GM12878 (cell line): ENCODE measurements around the gene TIGD2. TPM values are rescaled to one million over a fixed set of nuclear protein-coding genes. Genes with fewer than 3 reads are reported as not detected.

ENCODE experiments used
- ATAC-seq: fragments of 200-7000 bp; cut with Tn5 transposase; 3 replicates; pipeline ENCODE4 v1.9.1; 2020; ENCODE audit warnings: mild to moderate bottlenecking, moderate library complexity
- BruUV-seq: library from RNA; stranded (reverse); fragments of 400-500 nt; replicated peaks from 2 replicates; lab custom pipeline; 2021; lab: Mats Ljungman, UMichigan
- CTCF ChIA-PET: fragments of 300-600 bp; sonication (Branson Sonifier 250); formaldehyde crosslinking; extraction: SDS; loops from one replicate; lab custom pipeline; 2021; ENCODE audit warnings: inconsistent platforms; lab: Yijun Ruan, JAX
- POLR2A ChIA-PET: fragments of 350-600 bp; formaldehyde crosslinking; extraction: SDS; loops from one replicate; lab custom pipeline; 2021; ENCODE audit warnings: inconsistent platforms; lab: Charles Lee
- RAD21 ChIA-PET: fragments of 300-600 bp; sonication (Branson Sonifier 250); formaldehyde crosslinking; loops from one replicate; lab custom pipeline; 2023; ENCODE audit warnings: antibody characterized with exemption; ENCODE audit not compliant: unreplicated experiment; lab: Charles Lee
- SMC1A ChIA-PET: fragments of 300-600 bp; sonication (Branson Sonifier 250); formaldehyde crosslinking; loops from one replicate; lab custom pipeline; 2023; ENCODE audit not compliant: unreplicated experiment, uncharacterized antibody; lab: Charles Lee
- DNase-seq: peaks from one replicate; pipeline ENCODE4 v3.0.0-alpha.2; 2011; ENCODE audit warnings: low read depth, low spot score
- FAIRE-seq: peaks from 3 replicates; lab custom pipeline; 2011; peaks lifted over from hg19 to GRCh38; lab: Jason Lieb, UNC
- H2AFZ ChIP-seq: 2 replicates; pipeline ENCODE4 v1.6.0; 2011; ENCODE audit warnings: low read depth, low read length, control low read depth; ENCODE audit not compliant: control insufficient read depth
- H3K27ac ChIP-seq: 2 replicates; pipeline ENCODE4 v1.5.1; 2011; ENCODE audit warnings: control low read depth; ENCODE audit not compliant: control insufficient read depth, insufficient read depth
- H3K27me3 ChIP-seq, 2 experiments: replicated peaks in 1 of 2; 2 replicates each; pipeline versions ENCODE4 v1.6.0 to v1.6.1; 2011; ENCODE audit warnings: low read length in 1 of 2; ENCODE audit not compliant: control insufficient read depth in 2 of 2, insufficient read depth in 2 of 2
- H3K36me3 ChIP-seq, 2 experiments: 2 replicates each; pipeline ENCODE4 v1.5.1; 2011; ENCODE audit warnings: low read length in 1 of 2; ENCODE audit not compliant: control insufficient read depth in 2 of 2, insufficient read depth in 2 of 2
- H3K4me1 ChIP-seq: 2 replicates; pipeline ENCODE4 v1.6.1; 2011; ENCODE audit warnings: mild to moderate bottlenecking, low read length, moderate library complexity, mixed read lengths; ENCODE audit not compliant: control insufficient read depth, insufficient read depth
- H3K4me2 ChIP-seq: 2 replicates; pipeline ENCODE4 v1.6.0; 2011; ENCODE audit warnings: control low read depth; ENCODE audit not compliant: control insufficient read depth, insufficient read depth
- H3K4me3 ChIP-seq: fragments of 200-600 bp; sonication (generic); 2 replicates; pipeline ENCODE4 v1.5.1; 2016
- H3K79me2 ChIP-seq: 2 replicates; pipeline ENCODE4 v1.6.0; 2011; ENCODE audit warnings: low read length; ENCODE audit not compliant: control insufficient read depth, insufficient read depth
- H3K9ac ChIP-seq: 2 replicates; pipeline ENCODE4 v1.8.0; 2011; ENCODE audit warnings: low read length, control low read depth, mixed read lengths; ENCODE audit not compliant: control insufficient read depth, insufficient read depth
- H3K9me3 ChIP-seq: replicated peaks from 3 replicates; pipeline ENCODE4 v1.5.1; 2011; ENCODE audit warnings: mild to moderate bottlenecking, low read length; ENCODE audit not compliant: control insufficient read depth, insufficient read depth
- H4K20me1 ChIP-seq: 2 replicates; pipeline ENCODE4 v1.6.0; 2011; ENCODE audit not compliant: control insufficient read depth, insufficient read depth
- BMI1 ChIP-seq: fragments of 450-650 bp; IDR thresholded peaks from 2 replicates; pipeline ENCODE4 v1.6.1; 2016; ENCODE audit warnings: mild to moderate bottlenecking, moderate library complexity, borderline replicate concordance
- CBX3 ChIP-seq: fragments of 200-600 bp; sonication (generic); IDR thresholded peaks from 2 replicates; pipeline ENCODE4 v1.6.1; 2016; ENCODE audit warnings: low read depth, borderline replicate concordance
- CEBPB ChIP-seq, 2 experiments: fragments of 150-350 bp in 1 of 2; IDR thresholded peaks; 2 replicates each; pipeline ENCODE4 v1.6.1; 2012 to 2014; ENCODE audit warnings: low read depth in 2 of 2, low read length in 2 of 2, borderline replicate concordance in 1 of 2, inconsistent platforms in 1 of 2
- E4F1 ChIP-seq: fragments of 450-650 bp; IDR thresholded peaks from 2 replicates; pipeline ENCODE4 v1.6.1; 2018; ENCODE audit warnings: borderline replicate concordance, mild to moderate bottlenecking; ENCODE audit not compliant: partially characterized antibody
- HDAC6 ChIP-seq: fragments of 200-600 bp; sonication (generic); IDR thresholded peaks from one replicate; pipeline ENCODE4 v1.8.0; 2017; ENCODE audit warnings: antibody characterized with exemption; ENCODE audit not compliant: unreplicated experiment
- MEF2A ChIP-seq: IDR thresholded peaks from 2 replicates; pipeline ENCODE4 v1.6.1; 2011; ENCODE audit warnings: low read depth, mild to moderate bottlenecking, low read length, moderate library complexity; ENCODE audit not compliant: insufficient read depth
- NFYB ChIP-seq: IDR thresholded peaks from 2 replicates; pipeline ENCODE4 v1.6.1; 2011; ENCODE audit warnings: low read depth, mild to moderate bottlenecking, low read length, improper control_type of control experiment, moderate library complexity; ENCODE audit not compliant: insufficient read depth
- POLR2AphosphoS5 ChIP-seq: IDR thresholded peaks from 2 replicates; pipeline ENCODE4 v1.6.1; 2011; ENCODE audit warnings: mild to moderate bottlenecking, low read length, inconsistent platforms
- RAD51 ChIP-seq: fragments of 450-650 bp; IDR thresholded peaks from 2 replicates; pipeline ENCODE4 v1.6.1; 2016; ENCODE audit warnings: moderate library complexity, mild to moderate bottlenecking, inconsistent platforms
- REST ChIP-seq: IDR thresholded peaks from 2 replicates; pipeline ENCODE4 v1.6.1; 2012; ENCODE audit warnings: mild to moderate bottlenecking, low read depth, low read length
- STAT3 ChIP-seq: IDR thresholded peaks from 2 replicates; pipeline ENCODE4 v1.6.1; 2011; ENCODE audit warnings: low read depth, low read length, improper control_type of control experiment
- TBL1XR1 ChIP-seq: IDR thresholded peaks from 2 replicates; pipeline ENCODE4 v1.6.1; 2012; ENCODE audit warnings: low read depth, low read length, improper control_type of control experiment
- YBX1 ChIP-seq: fragments of 450-650 bp; IDR thresholded peaks from 2 replicates; pipeline ENCODE4 v1.6.1; 2016; ENCODE audit warnings: antibody characterized with exemption
- ZNF207 ChIP-seq: fragments of 450-650 bp; IDR thresholded peaks from 2 replicates; pipeline ENCODE4 v1.6.1; 2014; ENCODE audit warnings: antibody characterized with exemption, mild to moderate bottlenecking, borderline replicate concordance
- WGBS: methylation state at CpG from one replicate; pipeline ENCODE4 v1.1.6; 2016; ENCODE audit warnings: low lambda C conversion rate; ENCODE audit not compliant: insufficient replicate concordance, insufficient coverage; ENCODE audit errors: missing lambda C conversion rate; 5-methylcytosine and 5-hydroxymethylcytosine counted together
- in situ Hi-C: fragments of 300-500 bp; cut with MboI; formaldehyde crosslinking; loops from 9 replicates; pipeline ENCODE4 v1.14.3; 2018; ENCODE audit warnings: mixed read lengths
- intact Hi-C: fragments of 100-400 bp; cut with micrococcal nuclease; formaldehyde crosslinking; loops from one replicate; pipeline ENCODE4 v1.14.2; 2022; ENCODE audit not compliant: unreplicated experiment
- polyA plus RNA-seq, 11 experiments: library from polyadenylated mRNA; depleted of rRNA in 4 of 11; unstranded in 6 of 11; stranded (reverse) in 5 of 11; fragments of >200 nt; fragmentation: Nextera tagmentation in 4 of 11; fragmentation: Illumina TruSeq in 1 of 11; extraction: Ambion mirVana in 4 of 11; extraction: Trizol in 1 of 11; gene quantifications; 1 replicate in 1 of 11; 2 replicates in 10 of 11; pipeline versions ENCODE4 v1.2.1 to v1.2.3, GENCODE V29; 2011 to 2016; ENCODE audit warnings: inconsistent platforms in 2 of 11, missing spikeins in 2 of 11, low read depth in 1 of 11
- total RNA-seq, 4 experiments: library from RNA; depleted of rRNA in 3 of 4; stranded (reverse); fragments of >200 nt in 3 of 4; fragmentation: Illumina TruSeq in 1 of 4; extraction: Trizol in 1 of 4; gene quantifications; 2 replicates each; pipeline versions ENCODE4 v1.2.1 to v1.2.3, GENCODE V29; 2013 to 2021
- TF ChIP-seq, protein P1 (sequence below), 3 experiments: IDR thresholded peaks in 2 of 3; conservative IDR thresholded peaks in 1 of 3; 2 replicates each; pipeline ENCODE4 v1.5.1; 2011; ENCODE audit warnings: low read depth in 3 of 3, low read length in 3 of 3, mild to moderate bottlenecking in 3 of 3, control low read depth in 2 of 3, moderate library complexity in 2 of 3, inconsistent platforms in 1 of 3, mixed read lengths in 1 of 3; ENCODE audit not compliant: control insufficient read depth in 2 of 3, insufficient read depth in 1 of 3; ENCODE audit errors: extremely low read depth in 1 of 3

The TIGD2 gene
- total and polyA plus RNA-seq, 10 of the 15 experiments (the other 5 are each of a cell fraction or from before 2014, with no cell fraction given), result 2.4 to 8.4 (median 5.0) TPM

DNA sequence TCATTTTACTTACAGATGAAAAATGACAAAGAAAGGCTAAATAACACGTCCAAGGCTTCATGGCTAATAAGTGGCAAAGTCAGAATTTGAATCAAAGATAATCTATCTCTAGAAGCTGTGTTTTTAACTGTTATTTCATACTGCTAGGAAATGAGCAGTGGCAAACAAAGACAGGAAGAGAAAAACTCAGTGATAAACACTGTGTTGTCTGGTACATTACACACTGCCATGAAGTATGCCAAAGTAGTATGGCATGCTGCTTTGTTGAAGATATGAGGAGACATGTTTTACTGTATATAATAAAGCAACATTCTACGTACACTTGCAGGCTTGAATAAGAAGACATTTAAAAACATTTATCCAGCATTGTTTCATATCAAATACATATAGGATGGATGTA, 49.5 kb downstream of the TIGD2 start:
- RAD21 ChIA-PET, result interaction anchor here (1.2 kb wide), 1 partner anchor 342 kb away, joined by 3 read pairs; no protein-coding TSS in a partner anchor
- no peak overlapping the region for H3K9ac ChIP-seq
- H3K9me3 ChIP-seq, result no peaks in the 10 kb centered on the region
- SMC1A ChIA-PET, result interaction anchor here (1.0 to 1.6 kb wide), 2 partner anchors 22 to 65 kb away, joined by 3 to 11 read pairs; no protein-coding TSS in a partner anchor
- intact Hi-C loops (no loop called here), in situ Hi-C loops (no loop called here)
- H3K4me2 ChIP-seq, result no peak overlapping the region
- no peak overlapping the region for H3K4me3 ChIP-seq
- CTCF ChIA-PET, result interaction anchor here (1.0 to 3.3 kb wide), 8 partner anchors 11 to 342 kb away, joined by 3 to 21 read pairs (median 3); no protein-coding TSS in a partner anchor
- DNase-seq (no peak), FAIRE-seq (no peak), ATAC-seq (no peak)
- no peaks in the 10 kb centered on the region for H3K79me2 ChIP-seq
- no peaks in the 10 kb centered on the region for H3K4me1 ChIP-seq
- H2AFZ ChIP-seq, result no peak overlapping the region
- H3K27ac ChIP-seq, result no peak overlapping the region
- H3K36me3 ChIP-seq, result no peaks in the 10 kb centered on the region
- H4K20me1 ChIP-seq, result no peaks in the 10 kb centered on the region
- 2% methylated on average over 2 of the region's 2 CpGs for WGBS
- BruUV-seq, result no TSS peak
- POLR2A ChIA-PET, result no interaction called here
- H3K27me3 ChIP-seq, result no peaks in the 10 kb centered on the region; a peak in 1 of 4 replicates
- no peak for TF ChIP-seq STAT3
- TF ChIP-seq, protein P1, sequence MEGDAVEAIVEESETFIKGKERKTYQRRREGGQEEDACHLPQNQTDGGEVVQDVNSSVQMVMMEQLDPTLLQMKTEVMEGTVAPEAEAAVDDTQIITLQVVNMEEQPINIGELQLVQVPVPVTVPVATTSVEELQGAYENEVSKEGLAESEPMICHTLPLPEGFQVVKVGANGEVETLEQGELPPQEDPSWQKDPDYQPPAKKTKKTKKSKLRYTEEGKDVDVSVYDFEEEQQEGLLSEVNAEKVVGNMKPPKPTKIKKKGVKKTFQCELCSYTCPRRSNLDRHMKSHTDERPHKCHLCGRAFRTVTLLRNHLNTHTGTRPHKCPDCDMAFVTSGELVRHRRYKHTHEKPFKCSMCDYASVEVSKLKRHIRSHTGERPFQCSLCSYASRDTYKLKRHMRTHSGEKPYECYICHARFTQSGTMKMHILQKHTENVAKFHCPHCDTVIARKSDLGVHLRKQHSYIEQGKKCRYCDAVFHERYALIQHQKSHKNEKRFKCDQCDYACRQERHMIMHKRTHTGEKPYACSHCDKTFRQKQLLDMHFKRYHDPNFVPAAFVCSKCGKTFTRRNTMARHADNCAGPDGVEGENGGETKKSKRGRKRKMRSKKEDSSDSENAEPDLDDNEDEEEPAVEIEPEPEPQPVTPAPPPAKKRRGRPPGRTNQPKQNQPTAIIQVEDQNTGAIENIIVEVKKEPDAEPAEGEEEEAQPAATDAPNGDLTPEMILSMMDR (IDR thresholded peaks at IDR 0.05 in 2 of 3, conservative IDR thresholded peaks at IDR 0.05 in 1 of 3; ENCODE audit: control insufficient read depth in 2 of 3, extremely low read depth in 1 of 3, insufficient read depth in 1 of 3, low read depth in 3 of 3, low read length in 3 of 3), result no peak
- no peak for TF ChIP-seq CBX3
- no peak for TF ChIP-seq NFYB
- TF ChIP-seq RAD51, result no peak
- no peak for TF ChIP-seq REST
- TF ChIP-seq POLR2AphosphoS5, result no peak
- TF ChIP-seq TBL1XR1, result no peak
- TF ChIP-seq MEF2A, result no peak
- TF ChIP-seq E4F1, result no peak
- no peak for TF ChIP-seq CEBPB (IDR thresholded peaks at IDR 0.05; ENCODE audit: borderline replicate concordance in 1 of 2, low read depth in 2 of 2, low read length in 2 of 2)
- no peak for TF ChIP-seq BMI1
- no peak for TF ChIP-seq HDAC6
- no peak for TF ChIP-seq ZNF207
- no peak for TF ChIP-seq YBX1
